PFSK-1 (cell line): ENCODE data around the gene PQBP1.

Experiments used
- FOXP2 ChIP-seq: optimal IDR thresholded peaks from 2 replicates; pipeline ENCODE3; 2011; ENCODE audit warnings: borderline replicate concordance, control low read depth, inconsistent platforms; ENCODE audit not compliant: insufficient read depth; ENCODE audit errors: extremely low read length, extremely low read depth
- POLR2AphosphoS5 ChIP-seq: IDR thresholded peaks from 2 replicates; pipeline ENCODE4 v1.6.1; 2012; ENCODE audit warnings: low read depth, mild to moderate bottlenecking, control low read depth, low read length, moderate library complexity
- SIN3A ChIP-seq: IDR thresholded peaks from 2 replicates; pipeline ENCODE4 v1.6.1; 2012; ENCODE audit warnings: mild to moderate bottlenecking, low read length, moderate library complexity, borderline replicate concordance; ENCODE audit not compliant: insufficient read depth
- TAF1 ChIP-seq: IDR thresholded peaks from 2 replicates; pipeline ENCODE4 v1.6.1; 2012; ENCODE audit warnings: low read length, control low read depth, borderline replicate concordance; ENCODE audit not compliant: insufficient read depth
- TF ChIP-seq, protein P1 (sequence below), 2 experiments: IDR thresholded peaks; 2 replicates each; pipeline versions ENCODE4 v1.6.1 to v1.8.0; 2011 to 2012; ENCODE audit warnings: low read depth in 2 of 2, low read length in 2 of 2, control low read depth in 1 of 2, inconsistent platforms in 1 of 2, mild to moderate bottlenecking in 1 of 2, moderate library complexity in 1 of 2; ENCODE audit not compliant: insufficient read depth in 1 of 2

PQBP1 gene

GRCh38 chrX:48920718-48921104 is 23.0 kb downstream of the PQBP1 start:
- TF ChIP-seq, protein P1, sequence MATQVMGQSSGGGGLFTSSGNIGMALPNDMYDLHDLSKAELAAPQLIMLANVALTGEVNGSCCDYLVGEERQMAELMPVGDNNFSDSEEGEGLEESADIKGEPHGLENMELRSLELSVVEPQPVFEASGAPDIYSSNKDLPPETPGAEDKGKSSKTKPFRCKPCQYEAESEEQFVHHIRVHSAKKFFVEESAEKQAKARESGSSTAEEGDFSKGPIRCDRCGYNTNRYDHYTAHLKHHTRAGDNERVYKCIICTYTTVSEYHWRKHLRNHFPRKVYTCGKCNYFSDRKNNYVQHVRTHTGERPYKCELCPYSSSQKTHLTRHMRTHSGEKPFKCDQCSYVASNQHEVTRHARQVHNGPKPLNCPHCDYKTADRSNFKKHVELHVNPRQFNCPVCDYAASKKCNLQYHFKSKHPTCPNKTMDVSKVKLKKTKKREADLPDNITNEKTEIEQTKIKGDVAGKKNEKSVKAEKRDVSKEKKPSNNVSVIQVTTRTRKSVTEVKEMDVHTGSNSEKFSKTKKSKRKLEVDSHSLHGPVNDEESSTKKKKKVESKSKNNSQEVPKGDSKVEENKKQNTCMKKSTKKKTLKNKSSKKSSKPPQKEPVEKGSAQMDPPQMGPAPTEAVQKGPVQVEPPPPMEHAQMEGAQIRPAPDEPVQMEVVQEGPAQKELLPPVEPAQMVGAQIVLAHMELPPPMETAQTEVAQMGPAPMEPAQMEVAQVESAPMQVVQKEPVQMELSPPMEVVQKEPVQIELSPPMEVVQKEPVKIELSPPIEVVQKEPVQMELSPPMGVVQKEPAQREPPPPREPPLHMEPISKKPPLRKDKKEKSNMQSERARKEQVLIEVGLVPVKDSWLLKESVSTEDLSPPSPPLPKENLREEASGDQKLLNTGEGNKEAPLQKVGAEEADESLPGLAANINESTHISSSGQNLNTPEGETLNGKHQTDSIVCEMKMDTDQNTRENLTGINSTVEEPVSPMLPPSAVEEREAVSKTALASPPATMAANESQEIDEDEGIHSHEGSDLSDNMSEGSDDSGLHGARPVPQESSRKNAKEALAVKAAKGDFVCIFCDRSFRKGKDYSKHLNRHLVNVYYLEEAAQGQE (IDR thresholded peaks at IDR 0.05; ENCODE audit: insufficient read depth in 1 of 2, low read depth in 2 of 2, low read length in 2 of 2): no peak
- TF ChIP-seq FOXP2 (no peak), TAF1 (no peak), POLR2AphosphoS5 (no peak), SIN3A (no peak)

- no peak for TF ChIP-seq POLR2AphosphoS5
- no peak for TF ChIP-seq SIN3A
These were observed 26.0 kb downstream of the PQBP1 start for GRCh38 chrX:48923771-48924170.

GRCh38 chrX:48924270-48924669 is 26.5 kb downstream of the PQBP1 start:
- TF ChIP-seq POLR2AphosphoS5 (no peak), FOXP2 (no peak), SIN3A (no peak), TAF1 (no peak)
- TF ChIP-seq, protein P1 (IDR thresholded peaks at IDR 0.05; ENCODE audit: insufficient read depth in 1 of 2, low read depth in 2 of 2, low read length in 2 of 2): no peak

- TF ChIP-seq, protein P1 (IDR thresholded peaks at IDR 0.05; ENCODE audit: insufficient read depth in 1 of 2, low read depth in 2 of 2, low read length in 2 of 2): no peak
- TF ChIP-seq POLR2AphosphoS5: no peak
- TF ChIP-seq FOXP2: no peak
- TF ChIP-seq TAF1: no peak
- TF ChIP-seq SIN3A: no peak
These were observed 29.4 kb downstream of the PQBP1 start for GRCh38 chrX:48927123-48927522.

GRCh38 chrX:48927736-48928382 is 30.1 kb downstream of the PQBP1 start:
- TF ChIP-seq, protein P1 (IDR thresholded peaks at IDR 0.05; ENCODE audit: insufficient read depth in 1 of 2, low read depth in 2 of 2, low read length in 2 of 2): no peak
